Measurements from ENCODE around the gene NNT.
"Not testable (repeated sequence)": the region's sequence is repeated elsewhere in the genome, so short reads cannot be mapped to it uniquely, and the experiment has no call there.

The NNT gene

GRCh38 chr5:43731573-43731972 is 128.6 kb downstream of the NNT start:
- no peak for TF ChIP-seq CTCF (IDR thresholded peaks at IDR 0.05)
- no peaks in the 10 kb centered on the region for H3K36me3 ChIP-seq
- H3K9me3 ChIP-seq = no peaks in the 10 kb centered on the region
- H3K27ac ChIP-seq = no peak overlapping the region
- H3K4me1 ChIP-seq = peaks cover 0 to 18% (median 3%) of the 10 kb centered on the region in 4 donors
- DNase-seq = no peak
- intact Hi-C loops (cut with DNase I; ENCODE audit: low total_unique reads) = loop anchor here (10.0 kb wide), 1 partner anchor 1043 kb away; no protein-coding TSS in a partner anchor
- no peaks in the 10 kb centered on the region for H3K27me3 ChIP-seq
- no peak overlapping the region for H3K4me3 ChIP-seq

- H3K4me3 ChIP-seq; H3K27me3 ChIP-seq; H3K9me3 ChIP-seq; H3K36me3 ChIP-seq; intact Hi-C loops (cut with DNase I; ENCODE audit: low total_unique reads); H3K27ac ChIP-seq; H3K4me1 ChIP-seq; DNase-seq: not testable (repeated sequence)
Observed at GRCh38 chr5:43745923-43746548, 143.1 kb downstream of the NNT start.

GRCh38 chr5:43750809-43751208 is 147.8 kb downstream of the NNT start:
- H3K4me1 ChIP-seq = no peaks in the 10 kb centered on the region
- intact Hi-C loops (cut with DNase I; ENCODE audit: low total_unique reads) = no loop called here

GRCh38 chr5:43753069-43753468 is 150.1 kb downstream of the NNT start:
- Histone ChIP-seq H3K27ac (no peak overlapping the region), H3K9me3 (peaks cover 0 to 15% (median 13%) of the 10 kb centered on the region in 3 donors), H3K27me3 (no peaks in the 10 kb centered on the region), H3K4me3 (no peak overlapping the region), H3K36me3 (no peaks in the 10 kb centered on the region), H3K4me1 (no peaks in the 10 kb centered on the region)
- TF ChIP-seq CTCF (IDR thresholded peaks at IDR 0.05) = no peak
- intact Hi-C loops (cut with DNase I; ENCODE audit: low total_unique reads) = no loop called here
- DNase-seq = peak in 1 of 2 donors; percentile 35

More at GRCh38 chr5:43750809-43751208, 147.8 kb downstream of the NNT start:
- no peak for DNase-seq
- TF ChIP-seq CTCF (IDR thresholded peaks at IDR 0.05) = no peak
- no peaks in the 10 kb centered on the region for H3K27me3 ChIP-seq
- peaks cover 0 to 3% (median 0%) of the 10 kb centered on the region in 3 donors for H3K9me3 ChIP-seq
- no peak overlapping the region for H3K4me3 ChIP-seq
- no peaks in the 10 kb centered on the region for H3K36me3 ChIP-seq
- no peak overlapping the region for H3K27ac ChIP-seq
